ENCODE measurements around the gene LRRC74A.
A peak's percentile ranks its signal among the peaks of the same experiment; 100 is the strongest.

The LRRC74A gene

DNA sequence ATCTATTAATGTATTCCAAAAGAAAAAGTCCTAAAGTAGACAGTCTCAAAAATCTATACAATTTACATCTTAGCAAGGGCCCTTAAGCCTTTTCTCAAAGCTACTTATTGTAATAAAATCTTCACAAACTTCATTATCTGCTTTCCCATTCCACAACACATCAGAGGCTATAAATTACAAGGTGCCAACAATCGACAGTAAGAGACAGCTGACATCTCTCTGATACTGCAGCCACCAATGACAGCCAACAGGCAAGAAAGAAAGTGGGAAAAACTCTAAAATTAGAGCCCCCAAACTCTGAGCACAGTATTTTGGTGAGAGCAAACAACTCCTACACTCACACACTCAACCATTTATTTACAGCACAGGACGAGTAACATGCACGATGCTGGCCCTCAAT, 15.7 kb upstream of the LRRC74A start:
- DNase-seq (ENCODE audit: low spot score): no peak

DNA sequence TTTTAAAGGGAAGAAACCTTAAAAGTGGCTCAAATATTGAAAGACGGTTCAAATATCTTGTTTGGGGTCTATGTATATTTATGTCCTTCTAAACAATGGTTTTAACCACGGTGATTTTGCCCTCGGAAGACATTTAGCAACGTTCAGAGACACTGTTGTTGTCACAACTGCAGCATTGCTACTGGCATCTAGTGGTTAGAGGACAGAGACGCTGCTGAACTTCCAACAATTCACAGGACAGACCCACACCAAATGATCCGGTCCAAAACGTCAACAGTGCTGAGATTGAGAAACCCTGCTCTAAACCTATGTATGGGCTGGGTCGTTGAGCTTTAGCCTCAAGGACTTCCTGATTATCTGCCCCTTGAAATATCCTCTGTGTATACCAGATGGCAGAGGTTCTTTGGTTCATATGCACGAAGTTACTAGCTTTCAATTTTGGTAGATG, 15.2 kb upstream of the LRRC74A start:
- peak; percentile 39 for DNase-seq (ENCODE audit: low spot score)

DNA sequence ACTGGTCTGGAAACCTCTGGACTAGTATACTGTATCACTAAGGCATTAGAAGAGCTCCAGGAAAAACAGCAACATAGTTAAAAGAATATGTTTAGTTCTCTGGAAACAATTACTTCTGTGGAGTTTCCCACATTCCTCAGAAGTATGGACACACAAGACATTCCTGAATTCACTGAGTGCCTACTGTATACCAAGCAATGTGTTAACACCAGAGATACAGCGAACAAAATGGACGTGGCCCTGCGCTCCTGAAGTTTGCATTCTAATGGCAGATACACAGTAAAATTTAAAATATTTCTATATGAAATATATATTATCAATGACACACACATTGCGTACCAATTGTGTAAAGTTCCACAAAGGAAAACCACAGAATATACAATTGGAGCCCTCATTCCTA, 14.6 kb upstream of the LRRC74A start:
- no peak for DNase-seq (ENCODE audit: low spot score)

DNA sequence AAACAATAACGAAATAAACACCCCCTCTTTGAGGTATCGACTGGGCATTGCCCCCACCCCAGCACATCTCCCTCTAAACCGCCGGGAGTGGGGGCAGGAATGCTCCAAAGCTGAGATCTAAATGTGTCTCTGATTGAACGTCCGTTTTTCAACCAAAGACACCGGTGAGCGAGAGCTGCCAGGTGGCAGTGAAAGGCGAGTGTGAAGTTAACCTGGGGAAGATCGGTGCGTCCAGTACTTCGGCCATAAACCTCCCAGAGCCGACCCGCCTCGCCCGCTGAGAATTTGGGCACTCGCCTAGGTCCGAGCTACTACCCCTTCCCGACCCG, 14.2 kb upstream of the LRRC74A start:
- peak; percentile 20 for DNase-seq (ENCODE audit: low spot score)

DNA sequence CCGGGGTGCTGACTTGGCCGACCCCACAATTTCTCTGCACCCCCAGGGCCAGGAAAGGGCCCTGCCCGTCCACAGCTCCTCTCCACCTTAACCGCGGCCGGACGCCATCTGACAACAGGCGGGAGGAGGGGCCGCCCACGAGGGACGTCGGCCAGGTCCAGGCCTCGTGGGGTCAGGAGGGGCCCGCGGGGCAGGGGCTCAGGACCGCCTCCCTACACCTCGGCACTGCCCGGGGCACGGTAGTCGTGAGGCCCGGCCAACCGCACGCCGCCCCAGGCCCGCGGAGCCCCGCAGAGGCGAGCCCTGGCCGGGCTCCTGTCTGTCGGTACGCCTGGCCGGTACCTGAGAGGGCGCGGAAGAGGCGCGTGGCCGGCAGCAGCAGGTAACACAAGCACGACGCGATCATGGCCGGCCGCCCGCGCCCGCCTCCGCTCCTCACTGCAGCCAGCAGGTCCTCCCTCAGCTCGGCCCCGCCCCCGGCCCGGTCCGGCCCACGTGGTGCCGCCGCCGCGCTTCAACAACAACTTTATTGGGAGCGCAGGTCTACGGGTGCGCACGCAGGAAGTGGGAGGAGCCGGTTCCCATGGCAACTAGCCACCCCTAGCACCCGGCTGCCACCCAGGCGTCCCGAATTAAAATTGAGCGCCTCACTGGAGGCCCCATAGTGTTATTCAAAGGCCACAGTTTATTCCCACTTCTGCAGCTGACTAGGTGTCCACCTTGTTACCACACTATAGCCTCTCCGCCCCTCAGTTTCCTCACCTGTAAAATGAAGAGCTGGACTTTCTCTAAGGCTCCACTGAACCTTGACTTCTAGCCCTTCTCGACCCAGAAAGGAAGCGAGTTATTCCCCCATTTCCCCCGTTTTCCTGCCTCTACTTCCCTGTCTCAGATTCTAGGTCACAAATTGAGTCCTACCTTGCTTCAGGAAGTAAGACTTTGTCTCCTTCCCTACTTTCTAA, 13.5 kb upstream of the LRRC74A start, which contains the start of gene ANGEL1:
ANGEL1 (minus strand) TSS at position 461 of the 962 bp plus-strand sequence; CDS start at position 406, 55 bp downstream.
- peak; percentile 69 for DNase-seq (ENCODE audit: low spot score)

DNA sequence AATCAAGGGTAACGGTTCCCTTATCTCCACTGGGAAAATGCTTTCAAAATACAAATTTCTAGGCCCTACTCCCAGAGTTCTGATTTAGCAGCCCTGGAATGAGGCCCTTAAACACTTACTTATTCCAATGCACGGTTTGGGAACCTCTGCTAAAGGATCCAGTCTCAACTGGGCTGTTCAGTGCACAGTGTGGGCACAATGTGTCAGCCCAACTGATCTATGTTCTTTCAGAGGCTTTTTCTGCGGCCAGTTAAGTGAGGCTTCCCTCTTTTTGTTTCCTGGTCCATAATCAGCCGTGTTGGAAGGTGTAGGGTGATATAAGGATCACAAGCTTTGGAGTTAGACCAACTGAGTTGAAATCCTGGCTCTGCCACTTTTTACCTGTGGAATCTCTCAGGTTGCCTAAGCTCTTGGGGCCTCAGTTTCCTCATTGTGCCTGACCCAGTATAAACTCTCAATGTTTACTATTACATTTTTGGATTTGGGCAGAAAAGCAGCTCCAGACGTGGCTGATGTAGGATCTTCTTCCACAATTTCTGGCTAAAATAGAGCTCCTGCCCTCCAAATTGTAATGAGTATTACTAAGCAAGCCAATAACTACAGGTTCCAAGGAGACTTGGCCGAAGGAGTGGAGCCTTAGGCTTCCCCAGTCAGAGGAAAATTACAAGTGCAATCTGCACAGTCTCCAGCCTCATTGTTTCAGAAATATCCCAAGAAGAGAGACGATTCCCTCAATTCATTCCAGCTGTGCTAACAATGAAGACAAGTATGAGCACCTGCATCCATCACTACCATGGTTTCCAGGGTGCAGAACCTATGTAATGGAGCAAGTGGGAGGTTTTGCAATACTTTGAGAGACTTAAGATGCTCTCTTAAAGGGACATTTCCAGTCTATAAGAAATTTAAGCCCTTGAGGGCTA, 11.2 kb upstream of the LRRC74A start:
- no peak for DNase-seq (ENCODE audit: low spot score)

DNA sequence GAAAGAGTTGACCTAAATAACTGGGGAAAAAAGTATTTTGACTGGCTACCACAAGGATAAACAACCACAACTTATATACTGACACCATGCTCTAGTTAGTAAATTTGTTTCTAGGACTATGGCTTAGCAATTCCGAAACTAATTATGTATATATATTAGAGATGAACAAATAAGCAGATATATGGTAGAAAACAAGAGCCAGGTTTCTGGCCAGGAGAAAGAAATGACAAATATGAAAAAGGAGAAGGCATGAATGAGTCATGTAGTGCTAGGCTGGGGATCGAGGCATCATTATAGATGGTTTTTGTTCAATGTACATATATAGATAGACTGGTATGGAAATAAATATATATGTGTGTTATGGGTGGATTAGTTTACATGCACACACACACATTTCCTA, 5.5 kb upstream of the LRRC74A start:
- no peak for DNase-seq (ENCODE audit: low spot score)

DNA sequence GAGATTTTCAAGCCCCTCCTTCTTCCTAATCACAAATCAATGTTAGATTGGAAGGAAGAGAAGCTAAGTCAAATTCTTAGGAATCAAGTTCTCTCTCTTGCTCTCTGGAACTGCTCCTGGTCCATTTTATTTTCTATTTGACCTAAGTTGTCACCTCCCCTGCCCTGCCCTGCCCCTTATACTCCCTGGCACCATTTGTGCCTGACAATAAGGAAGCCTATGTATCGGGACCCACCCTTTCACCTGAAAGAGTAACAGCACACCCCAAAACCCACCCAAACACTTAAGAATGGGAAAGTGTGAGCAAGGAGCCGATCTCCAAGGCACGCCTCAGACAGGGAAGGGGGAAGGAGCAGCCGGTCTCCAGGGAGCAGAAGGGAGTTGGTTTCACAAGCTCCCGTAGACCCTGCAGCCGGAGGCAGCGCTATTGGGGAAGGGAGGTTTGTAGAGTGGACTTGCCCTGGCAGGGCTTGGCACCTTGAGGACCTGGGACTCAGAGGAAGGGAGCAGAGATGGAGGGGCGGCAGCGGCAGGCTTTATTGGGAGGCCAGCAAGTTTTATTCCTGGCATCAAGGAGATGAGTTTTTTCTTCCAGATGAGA, 1.6 kb downstream of the LRRC74A start:
- no peak for DNase-seq (ENCODE audit: low spot score)

DNA sequence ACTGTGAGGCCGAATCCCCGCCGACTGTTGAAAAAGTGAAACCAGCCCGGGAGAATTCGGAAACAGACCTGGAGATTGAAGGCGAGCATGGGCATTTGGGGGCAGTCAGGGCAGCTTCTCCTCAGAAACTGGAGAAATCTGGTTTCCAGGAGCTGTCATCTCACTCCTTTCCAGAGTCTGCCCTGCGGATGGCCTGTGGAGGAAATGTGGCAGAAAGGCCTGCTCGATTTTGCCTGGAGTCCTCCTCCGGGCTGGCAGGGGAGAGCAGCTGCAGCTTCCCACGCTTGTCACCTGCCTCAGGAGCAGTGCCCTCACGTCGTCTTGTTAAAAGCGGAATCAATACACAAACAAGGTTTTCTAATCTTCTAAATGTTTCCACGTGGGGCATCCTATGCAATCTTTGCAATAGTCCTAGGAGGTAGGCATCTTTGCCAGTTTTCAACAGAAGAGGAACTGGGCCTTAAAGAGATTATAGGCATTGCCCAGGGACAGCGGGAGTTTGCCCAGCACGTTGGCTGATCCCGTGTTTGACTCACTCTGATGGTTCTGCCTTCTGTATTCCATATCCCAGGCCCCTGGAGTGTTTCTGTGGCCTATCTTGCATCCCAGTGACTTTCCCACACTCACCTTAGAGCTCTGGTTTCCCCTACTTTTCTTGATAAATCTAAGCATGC, 2.3 kb downstream of the LRRC74A start:
- DNase-seq (ENCODE audit: low spot score): no peak

DNA sequence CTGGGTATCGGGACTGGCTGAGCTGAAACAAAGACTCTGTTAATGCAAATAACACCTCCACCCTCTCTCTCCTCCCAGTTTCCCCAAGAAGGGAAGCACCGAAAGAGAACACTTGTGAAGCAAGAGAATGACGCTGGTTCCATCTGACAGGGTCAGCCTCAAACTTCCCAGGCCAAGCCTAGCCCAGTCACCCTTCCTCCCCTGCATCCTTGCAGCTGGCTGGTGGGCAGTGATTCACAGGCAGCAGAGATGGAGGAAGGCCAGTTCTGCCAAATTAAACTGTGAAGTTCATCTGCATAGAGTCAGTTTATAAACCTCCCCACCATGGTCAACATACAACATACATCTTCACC, 2.8 kb downstream of the LRRC74A start:
- DNase-seq (ENCODE audit: low spot score): no peak

DNA sequence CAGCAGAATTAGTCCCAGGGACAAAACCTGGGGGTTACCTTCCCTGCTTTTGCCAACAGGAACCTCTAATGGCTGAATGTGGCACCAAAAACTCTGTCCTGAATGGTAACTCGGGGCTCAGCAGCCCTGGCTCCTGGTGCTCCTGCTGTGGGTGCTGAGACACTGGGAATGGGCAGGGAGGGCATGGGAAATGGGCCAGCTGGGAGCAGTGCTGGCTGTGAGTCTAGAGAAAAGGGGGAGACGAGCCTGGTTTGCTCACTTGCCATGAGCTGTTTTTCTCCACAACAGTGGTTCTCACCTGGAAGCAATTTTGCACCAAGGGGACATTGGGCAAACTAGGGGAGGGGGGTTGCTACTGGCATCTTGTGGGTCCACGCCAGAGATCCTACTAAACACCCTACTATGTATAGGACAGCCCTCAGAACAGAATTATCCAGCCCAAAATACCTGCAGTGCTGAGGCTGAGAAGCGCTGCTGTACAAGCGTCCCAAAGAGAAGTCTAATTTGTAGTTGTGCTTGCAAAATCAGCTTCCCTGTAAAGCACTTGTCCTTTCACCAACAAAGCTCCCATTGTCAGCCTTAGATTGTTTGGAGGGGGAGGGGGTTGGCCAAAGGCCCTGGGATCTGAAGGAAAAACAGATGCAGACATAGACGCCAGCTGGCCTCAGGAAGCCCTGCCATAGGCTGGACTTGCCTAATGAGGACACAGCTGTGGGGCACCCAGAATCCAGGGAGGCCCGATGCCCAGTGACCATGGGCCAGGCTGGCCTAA, 3.6 kb downstream of the LRRC74A start:
- peak; percentile 70 for DNase-seq (ENCODE audit: low spot score)

DNA sequence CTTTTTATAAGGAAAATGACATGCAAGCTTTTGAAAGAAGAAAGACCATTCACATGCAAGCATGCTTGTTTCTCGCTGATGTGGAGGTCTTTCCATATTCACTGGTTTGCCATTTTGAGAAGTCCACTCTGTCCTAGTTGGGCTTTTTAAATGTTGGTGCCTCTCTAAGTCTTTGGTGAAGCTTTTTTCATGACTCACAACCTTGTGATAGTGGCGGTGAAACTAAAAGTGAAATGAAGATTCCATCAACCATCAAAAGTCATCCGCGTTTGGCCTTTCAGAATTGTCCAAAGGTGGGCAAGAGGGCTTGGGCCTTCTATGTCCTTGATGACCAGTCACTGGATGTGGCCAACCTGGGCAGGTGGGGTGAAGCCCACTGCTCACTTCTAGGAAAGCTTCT, 4.3 kb downstream of the LRRC74A start:
- DNase-seq (ENCODE audit: low spot score): no peak

DNA sequence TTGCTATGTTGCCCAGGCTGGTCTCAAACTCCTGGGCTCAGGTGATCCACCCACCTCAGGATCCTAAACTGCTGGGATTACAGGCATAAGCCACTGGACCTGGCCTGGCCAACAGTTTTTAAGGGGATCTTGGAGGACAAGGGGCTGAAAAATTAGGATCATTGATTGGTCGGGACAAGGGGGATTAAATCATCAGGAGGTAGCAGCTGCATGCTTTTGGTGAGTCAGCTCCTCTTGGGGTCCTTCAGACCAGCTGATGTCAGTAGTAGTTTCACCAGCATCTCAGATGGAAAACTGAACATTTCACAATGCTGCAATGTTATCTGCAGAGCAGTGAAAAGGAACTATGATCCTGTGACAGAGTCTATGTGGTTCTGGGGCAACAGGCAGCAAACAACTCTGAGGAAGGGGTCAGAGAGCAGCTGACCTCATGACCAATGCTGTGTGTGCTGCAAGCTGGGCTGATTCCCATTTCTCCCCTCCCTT, 6.3 kb downstream of the LRRC74A start:
- DNase-seq (ENCODE audit: low spot score): no peak

DNA sequence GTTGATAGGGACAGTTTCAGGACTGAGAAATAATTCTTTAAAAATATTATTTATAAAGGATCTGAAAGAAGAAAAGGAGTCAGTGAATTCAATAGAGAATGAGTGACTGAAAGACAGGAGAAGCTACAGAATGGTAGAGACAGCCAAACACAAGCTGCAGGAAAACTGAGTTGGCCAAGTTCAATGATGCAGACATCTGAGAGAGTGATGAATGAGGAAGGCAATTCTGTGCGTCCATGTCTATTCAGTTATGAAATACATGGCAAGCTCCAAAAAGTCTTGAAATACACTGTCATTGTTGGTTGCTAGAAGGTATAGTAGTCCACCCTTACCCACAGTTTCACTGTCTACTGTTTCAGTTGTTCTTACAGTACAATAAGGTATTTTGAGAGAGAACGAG, 6.8 kb downstream of the LRRC74A start:
- DNase-seq (ENCODE audit: low spot score): no peak

DNA sequence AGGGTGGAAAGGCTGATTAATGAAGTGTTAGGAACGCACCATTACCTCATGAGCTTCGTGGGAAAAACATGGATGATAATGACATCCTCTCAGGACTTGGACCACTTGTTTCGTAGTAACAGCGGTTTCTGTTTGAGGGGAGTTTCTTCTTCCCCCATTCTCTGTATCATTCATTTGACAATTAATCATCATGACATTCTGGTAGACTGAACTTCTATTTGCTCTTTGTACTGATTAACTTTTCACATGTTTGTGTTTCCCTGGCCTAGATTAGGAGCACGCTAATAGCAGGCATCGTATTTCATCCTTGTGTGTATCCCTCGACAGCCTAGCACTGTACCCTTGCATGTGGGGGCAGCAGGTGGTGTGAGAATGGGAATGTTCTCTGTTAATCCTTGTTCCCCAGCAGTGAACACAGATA, 8.0 kb downstream of the LRRC74A start:
- peak; percentile 29 for DNase-seq (ENCODE audit: low spot score)

DNA sequence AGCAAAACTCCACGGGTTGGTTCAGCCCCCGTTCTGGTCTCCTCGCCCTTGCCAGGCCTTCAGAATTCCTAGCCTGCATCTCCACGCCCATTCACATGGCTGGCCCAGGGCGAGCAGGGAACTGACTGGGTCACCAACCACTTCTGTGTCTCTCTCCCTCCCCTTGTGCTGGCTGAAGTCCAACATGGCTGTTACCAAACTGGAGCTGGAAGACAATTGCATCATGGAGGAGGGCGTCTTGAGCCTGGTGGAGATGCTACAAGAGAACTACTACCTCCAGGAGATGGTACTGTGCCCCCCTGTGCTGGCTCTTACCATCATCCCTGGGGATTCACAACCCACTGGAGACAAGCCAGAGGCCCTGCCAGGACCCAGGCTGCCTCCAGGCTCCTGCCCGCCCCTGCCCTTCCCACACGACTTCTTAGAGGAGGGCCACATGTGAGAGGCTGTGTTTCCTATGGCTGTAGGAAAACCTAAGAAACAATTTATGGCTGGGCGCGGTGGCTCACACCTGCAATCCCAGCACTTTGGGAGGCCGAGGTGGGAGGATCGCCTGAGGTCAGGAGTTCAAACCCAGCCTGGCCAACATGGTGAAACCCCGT, 9.9 kb downstream of the LRRC74A start:
- no peak for DNase-seq (ENCODE audit: low spot score)

DNA sequence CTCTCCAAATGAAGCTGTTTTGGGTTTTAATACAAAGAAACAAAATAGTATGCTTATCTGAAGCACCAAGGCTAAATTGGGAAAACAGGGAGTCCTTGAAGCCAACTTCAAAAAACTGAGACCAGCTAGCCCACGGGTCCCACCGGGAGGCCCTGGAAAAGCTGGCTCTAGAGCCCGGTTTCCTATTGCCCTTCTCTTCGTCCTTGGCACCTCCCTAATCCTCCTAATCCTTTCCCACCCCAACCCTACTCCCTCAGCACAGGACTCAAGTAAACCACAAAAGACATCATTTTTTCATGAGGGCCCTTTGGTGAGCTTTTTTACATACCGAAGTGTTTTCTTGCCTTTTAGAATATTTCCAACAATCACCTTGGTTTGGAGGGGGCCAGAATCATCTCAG, 11.3 kb downstream of the LRRC74A start:
- DNase-seq (ENCODE audit: low spot score): no peak

DNA sequence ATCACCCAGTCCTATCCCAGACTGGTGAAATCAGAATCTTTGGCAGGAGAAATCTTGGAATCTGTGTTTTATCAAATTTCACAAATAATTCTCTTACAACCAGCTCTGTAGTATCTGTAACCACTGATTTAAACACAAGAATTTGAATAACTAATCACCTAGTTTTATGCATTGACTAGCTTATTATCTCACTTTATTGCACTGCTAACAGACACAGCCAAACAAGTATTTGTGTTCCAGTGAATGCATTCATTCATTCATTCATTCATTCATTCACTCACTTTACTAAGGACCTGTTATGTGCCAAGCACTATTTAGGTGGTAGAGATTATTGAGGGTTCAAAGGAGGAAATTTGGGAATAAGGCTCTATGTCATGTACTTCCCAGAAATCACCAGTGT, 16.2 kb downstream of the LRRC74A start:
- no peak for DNase-seq (ENCODE audit: low spot score)

DNA sequence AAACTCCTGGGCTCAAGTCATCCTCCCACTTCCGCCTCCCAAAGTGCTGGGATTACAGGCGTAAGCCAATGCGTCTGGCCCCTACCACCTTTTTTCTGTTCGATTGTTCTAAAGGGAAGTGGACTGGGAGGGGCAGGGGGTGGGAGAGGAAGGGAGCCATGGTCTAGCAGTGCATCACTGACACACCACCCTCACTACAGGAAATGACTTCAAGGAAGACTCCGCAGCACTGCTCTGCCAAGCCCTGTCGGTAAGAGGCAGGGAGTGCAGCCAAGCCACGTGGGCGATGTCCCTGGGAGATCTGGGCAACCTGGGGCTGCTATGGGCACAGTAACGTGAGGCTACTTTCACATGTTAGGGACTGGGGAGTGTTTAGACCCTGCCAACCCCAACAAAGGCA, 18.0 kb downstream of the LRRC74A start:
- DNase-seq (ENCODE audit: low spot score): no peak

DNA sequence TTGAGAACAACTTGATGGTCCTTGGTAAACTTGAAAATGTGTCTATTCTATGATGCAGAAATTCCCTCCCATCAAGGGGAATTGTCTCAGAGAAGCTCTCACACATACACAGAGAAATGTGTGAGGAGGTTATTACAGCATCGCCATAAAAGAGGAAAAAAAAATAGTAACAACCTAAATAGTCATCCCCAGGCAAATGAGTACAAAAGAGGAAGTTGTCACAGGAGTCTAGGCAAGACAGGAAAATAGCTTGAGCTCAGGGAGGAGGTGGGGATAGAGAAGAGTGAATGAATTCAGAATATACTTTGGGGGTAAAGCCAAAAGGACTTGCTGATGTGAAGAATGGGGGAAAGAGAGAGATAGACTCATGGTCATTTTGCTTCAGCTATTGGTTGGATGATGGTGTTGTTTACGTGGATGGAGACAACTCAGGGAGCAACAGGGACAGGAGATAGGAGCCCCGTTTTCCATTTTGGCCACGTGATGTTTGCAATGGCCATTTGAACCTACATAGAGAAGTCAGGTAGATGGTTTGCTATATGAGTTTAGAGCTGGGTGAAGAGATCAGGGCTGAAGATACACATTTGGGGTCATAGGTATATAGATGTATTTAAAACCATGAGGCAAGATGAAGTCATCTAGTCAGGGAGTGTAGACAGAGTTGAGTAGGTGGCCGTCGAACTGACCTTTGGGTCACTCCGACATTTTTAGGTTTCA, 20.3 kb downstream of the LRRC74A start:
- DNase-seq (ENCODE audit: low spot score): no peak
